ENCODE measurements around the gene PEPD.
"Not testable (repeated sequence)": the region's sequence is repeated elsewhere in the genome, so short reads cannot be mapped to it uniquely, and the experiment has no call there.

Gene PEPD

DNA sequence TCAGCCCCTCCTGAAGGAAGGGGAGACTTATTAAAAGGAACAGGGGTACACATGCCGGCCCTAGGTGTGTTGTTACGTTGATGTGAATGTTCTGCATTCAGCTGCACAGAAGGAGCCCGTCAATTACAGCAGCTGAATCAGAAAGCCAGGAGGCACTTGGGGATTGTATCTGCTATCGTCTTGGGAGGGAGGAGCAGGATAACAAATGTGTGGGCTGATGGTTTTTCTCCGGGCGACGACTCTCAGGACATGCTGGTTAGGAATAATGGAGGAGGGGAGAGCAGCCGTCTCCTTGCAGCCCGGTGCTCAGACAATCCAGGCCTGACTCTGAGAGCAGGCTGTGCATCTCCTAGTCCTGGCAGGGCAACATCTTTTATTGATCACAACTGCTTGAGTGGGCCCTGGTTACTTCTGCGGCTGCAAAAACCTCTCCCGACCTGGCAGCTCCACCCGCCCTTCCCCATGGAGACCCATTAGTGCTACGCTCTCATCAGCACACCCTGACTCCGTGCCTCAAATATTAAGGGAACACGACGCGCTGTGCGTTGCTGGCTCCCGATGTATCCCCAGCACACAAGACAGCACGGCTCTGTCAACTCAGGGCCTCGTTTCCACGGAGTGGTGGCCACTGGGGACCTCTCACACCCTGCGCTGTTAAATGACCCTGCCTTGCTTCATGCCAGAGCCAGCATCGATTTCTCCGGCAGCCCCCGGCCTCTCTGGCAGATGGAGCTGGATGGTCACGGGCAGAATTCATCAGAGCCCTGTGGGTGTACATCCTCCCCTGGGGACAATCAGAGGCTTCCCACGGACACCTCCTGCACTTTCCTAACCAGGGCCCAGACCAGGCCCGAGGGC lies 25.3 kb downstream of the PEPD start:
- no peak for DNase-seq

DNA sequence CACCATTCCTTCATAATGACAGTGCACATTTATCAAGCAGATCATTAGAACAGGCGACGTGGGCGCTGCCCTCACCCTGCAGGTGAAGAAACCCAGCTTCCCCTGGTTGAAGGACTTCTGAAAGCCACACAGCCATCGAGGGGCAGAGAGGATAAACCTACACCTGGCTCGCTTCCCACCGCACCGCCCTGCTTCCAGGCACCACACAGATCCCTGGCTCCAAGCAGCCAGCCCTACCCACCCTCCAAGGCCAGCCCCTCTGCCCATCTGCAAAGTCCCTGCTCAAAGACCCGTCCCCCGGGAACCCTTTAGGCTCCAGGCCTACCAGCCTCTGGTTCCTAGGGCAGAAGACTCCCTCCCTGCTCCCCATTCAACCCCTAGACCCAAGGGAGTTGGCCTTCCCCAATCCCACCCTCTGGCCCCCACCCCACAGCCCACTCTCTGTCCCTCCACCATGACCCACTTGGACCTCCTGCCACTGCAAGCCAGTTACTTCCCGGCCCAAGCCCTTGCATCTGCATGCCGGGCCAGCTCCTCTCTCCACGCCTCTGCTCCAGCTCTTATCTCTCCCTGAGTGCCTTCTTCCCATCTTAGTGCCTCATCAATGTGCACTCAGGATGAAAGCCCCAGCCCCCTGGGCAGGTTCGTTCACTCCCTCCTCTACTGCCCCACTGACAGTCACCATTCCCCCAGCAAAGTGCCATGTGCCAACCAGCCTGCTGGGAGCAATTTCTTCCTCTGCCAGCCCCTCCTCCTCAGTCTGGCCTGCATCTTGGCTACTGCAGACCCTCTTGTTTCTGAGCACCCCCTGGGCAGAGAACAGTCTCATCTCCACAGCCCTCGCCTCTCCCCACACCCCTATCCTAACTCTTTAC lies 28.0 kb downstream of the PEPD start:
- DNase-seq, result no peak

- no peak for DNase-seq
Observed at GRCh38 chr19:33492951-33493350, 28.6 kb downstream of the PEPD start.

DNA sequence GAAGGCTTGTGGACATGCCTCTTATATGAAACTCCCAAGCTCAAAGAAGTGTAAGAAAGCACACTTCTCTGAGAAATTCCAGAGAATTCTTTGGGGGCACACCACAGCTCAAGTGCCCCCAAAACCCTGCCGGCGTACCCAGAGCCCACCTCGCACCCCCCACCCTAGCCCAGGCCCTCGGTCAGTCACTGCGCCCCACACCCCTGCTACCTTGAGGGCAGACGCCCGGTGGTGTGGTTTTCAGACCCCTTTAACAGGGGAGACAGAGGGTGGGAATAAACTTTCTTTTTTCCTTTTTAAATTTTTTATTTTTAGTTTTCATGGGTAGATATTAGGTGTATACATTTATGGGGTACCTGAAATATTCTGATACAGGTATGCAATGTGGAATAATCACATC lies 29.5 kb downstream of the PEPD start:
- no peak for DNase-seq

DNA sequence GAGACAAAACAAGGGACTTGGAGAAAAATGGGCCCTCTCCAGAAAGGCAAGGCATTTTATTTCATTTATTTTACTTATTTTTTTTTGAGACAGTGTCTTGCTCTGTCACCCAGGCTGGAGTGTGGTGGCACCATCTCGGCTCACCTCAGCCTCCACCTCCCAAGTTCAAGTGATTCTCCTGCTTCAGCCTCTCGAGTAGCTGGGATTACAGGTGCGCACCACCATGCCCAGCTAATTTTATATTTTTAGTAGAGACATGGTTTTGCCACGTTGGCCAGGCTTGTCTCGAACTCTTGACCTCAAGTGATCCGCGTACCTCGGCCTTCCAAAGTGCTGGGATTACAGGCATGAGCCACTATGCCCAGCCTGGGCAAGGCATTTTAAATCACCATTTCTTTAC lies 31.0 kb downstream of the PEPD start:
- not testable (repeated sequence) for DNase-seq

GRCh38 chr19:33490041-33490451 lies 31.5 kb downstream of the PEPD start:
- DNase-seq, result no peak

DNA sequence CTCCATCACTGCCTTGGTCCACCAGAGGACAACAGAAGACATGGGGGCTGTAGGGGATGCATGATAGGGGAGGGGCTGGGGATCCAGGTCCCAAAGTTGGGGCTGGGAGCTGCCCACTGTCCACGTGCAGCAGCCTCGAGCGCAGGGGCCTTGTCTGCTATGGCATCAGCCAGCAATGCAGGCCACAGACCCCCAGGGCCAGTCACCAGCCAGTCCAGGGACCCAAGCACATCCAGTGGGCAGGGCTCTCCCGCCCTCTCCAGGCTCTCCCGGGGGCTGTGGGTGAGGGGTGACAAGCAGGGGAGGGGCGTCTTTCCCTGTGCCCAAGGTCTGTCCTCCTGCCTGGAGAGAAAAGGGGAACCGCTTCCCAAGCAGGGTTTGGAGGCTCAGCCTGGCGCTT lies 32.8 kb downstream of the PEPD start:
- no peak for DNase-seq

DNA sequence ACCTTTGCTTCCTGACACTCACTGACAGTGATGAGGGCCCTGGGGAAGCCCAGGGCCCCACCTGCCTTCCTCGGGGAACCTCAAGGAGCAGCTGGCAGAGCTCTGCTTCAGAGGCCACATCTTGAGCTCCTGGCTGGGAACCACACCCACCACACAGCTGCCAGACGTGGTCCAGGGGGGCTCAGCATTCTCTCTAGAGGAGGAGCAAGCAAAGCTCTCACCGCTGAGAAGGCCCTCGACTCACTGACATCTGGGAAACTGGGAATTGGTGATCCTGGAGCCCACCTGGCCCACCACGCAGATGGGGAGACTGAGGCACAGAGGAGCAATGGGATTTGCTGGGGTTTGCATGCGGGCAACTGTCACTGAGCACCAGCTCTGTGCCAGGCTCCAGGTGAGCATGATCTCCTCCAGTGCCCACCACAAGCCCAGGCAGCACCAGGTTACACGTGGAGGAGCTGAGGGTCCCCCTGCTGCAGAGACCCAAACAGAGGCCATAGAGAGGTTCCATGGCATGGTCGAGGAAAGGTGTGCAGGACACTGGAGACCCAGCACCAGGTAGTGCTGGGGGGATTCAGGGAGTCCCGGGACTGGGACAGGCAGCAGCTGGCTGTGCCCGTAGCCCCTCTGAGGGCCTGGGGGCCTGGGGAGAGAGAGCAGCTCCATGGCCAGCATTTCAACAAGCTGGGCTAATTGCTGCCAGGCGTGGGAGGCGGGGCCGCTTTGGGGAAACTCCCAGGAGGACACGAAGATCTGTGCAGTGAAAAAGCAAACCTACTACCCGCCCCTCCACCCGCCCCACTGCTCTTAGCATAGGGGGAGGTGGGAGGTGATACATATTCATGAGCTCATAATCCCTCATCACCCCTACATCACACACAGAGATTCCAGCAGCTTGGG lies 33.4 kb downstream of the PEPD start:
- no peak for DNase-seq

GRCh38 chr19:33486936-33487811 lies 34.4 kb downstream of the PEPD start:
- no peak for DNase-seq

DNA sequence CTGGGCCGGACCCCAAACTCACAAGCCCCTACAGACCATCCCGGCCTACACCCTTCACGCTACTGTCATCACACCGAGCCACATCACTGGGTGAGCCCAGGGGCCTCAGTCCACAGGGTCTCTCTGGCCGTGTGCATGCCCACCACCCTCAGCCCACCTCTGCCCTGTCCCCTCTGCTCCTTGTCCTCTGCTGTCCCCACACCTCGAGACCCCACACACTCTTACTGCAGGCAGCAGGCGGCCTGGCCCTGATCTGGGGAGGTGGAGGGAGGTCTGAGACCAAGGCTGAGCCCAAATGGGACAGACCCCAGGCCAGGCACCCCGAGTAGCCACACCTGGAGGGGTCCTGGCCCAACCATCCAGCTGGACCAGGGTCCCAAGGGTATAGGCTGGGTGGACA lies 35.2 kb downstream of the PEPD start:
- DNase-seq, result no peak

- no peak for DNase-seq
Observed at GRCh38 chr19:33484226-33484774, 37.3 kb downstream of the PEPD start.

DNA sequence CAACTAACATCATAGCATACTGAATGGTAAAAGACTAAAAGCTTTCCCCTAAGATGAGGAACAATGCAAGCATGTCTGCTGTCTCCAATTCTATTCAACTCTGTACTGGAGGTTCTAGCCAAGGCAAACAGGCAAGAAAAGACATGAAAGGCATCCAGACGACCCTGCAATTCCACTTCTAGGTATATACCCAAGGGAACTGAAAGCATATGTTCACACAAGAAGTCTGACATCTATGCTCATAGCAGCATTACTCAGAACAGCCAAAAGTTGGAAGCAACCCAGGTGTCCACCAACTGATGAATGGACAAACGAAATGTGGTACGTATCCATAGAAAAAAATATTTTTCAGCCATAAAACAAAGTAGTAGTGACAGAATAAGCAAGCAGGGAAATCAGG lies 39.1 kb downstream of the PEPD start:
- DNase-seq, result no peak

DNA sequence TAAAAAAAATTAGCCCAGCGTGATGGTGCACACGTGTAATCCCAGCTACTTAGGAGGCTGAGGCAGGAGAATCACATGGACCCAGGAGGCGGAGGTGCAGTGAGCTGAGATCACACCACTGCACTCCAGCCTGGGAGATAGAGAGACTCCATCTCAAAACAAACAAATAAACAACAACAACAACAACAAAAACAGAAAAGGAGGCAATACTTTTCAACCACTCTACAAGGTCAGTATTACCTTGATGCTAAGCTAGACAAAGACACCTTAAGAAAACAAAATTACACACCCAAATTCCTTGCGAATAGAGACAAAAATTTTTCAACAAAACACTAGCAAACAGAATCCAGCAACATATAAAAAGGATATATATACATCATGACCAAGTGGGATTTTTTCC lies 39.7 kb downstream of the PEPD start:
- no peak for DNase-seq

DNA sequence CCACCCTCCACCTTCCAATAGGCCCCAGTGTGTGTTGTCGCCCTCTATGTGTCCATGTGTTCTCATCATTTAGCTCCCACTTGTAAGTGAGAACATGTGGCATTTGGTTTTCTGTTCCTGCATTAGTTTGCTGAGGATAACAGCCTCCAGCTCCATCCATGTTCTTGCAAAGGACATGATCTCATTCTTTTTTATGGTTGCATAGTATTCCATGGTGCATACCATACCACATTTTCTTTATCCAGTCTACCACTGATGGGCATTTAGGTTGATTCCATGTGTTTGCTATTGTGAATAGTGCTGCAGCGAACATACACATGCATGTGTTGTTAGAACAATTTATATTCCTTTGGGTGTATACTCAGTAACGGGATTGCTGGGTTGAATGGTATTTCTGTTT lies 42.0 kb downstream of the PEPD start:
- DNase-seq, result not testable (repeated sequence)

DNA sequence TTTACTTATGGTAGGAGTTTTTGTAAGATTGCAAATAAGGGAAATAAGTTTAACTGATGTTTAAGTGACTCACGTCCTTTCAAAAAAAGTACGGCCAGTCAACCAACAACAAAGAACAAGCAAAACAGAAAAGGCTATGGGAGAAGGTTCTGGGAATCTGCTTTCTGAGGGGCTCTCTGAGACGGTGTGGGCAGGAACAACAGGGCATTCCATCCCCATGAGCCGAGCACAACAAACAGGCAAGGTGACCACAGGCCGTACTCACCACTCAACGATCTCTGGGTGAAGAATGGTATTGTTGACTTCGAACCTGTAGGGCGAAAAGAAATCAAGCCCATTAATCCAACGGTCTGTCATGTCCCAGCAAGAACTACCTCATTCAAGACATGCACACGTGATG lies 43.8 kb downstream of the PEPD start:
- DNase-seq, result no peak

DNA sequence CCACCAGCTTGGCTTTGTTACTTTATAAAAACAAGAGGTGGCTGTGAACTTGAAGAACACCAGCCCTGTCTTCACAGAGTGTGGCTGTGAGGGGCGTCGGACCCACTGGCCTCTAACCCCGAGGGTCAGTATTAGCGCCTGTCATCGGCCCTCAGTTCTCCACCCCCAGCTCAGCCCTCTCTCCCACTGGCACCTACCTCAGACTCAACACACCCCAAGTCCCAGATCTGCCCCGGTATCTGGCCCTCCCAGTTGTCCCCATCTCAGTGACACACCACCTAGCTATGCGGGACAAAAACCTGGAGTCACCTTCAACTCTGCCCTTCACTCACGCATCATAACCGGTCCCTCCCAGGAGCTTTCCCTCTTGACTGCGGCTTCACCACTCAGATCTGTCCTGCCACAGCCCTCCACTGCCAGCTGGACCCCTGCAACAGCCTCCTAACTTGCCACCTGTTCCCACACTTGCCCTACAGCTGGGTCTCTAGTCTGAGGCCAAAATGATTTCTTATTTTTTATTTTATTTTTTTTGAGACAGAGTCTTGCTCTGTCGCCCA lies 45.4 kb downstream of the PEPD start:
- no peak for DNase-seq

DNA sequence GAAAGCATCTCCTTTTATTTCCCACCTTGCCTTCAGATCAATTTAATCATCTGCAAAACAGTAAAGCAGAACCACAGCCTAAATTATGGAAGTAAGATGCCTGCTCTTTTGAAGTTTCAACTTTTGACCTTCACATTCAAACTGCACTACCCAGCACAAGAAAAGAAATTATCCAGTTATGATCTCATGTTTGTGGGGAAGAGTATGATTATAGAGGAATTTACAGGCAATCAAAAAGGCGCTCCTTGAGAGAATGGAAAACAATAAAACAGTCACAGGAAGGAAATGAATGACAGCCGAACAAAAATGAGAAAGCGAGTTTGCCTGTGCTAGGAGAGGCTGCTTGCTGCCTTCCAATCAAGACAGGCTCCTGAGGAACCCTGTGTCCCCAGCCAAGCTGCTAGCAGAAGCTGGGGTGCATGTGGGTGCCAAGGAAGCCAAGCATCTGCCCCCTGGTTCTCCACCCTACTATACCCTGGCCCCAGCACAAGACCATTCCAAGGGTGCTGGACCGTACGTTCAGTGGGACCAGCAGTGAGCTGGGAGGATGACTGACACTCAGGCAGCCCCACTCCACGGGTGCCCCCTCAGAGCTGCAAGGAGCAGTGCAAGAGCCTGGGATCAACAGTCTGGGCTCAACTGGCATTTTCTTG lies 47.8 kb downstream of the PEPD start:
- no peak for DNase-seq

DNA sequence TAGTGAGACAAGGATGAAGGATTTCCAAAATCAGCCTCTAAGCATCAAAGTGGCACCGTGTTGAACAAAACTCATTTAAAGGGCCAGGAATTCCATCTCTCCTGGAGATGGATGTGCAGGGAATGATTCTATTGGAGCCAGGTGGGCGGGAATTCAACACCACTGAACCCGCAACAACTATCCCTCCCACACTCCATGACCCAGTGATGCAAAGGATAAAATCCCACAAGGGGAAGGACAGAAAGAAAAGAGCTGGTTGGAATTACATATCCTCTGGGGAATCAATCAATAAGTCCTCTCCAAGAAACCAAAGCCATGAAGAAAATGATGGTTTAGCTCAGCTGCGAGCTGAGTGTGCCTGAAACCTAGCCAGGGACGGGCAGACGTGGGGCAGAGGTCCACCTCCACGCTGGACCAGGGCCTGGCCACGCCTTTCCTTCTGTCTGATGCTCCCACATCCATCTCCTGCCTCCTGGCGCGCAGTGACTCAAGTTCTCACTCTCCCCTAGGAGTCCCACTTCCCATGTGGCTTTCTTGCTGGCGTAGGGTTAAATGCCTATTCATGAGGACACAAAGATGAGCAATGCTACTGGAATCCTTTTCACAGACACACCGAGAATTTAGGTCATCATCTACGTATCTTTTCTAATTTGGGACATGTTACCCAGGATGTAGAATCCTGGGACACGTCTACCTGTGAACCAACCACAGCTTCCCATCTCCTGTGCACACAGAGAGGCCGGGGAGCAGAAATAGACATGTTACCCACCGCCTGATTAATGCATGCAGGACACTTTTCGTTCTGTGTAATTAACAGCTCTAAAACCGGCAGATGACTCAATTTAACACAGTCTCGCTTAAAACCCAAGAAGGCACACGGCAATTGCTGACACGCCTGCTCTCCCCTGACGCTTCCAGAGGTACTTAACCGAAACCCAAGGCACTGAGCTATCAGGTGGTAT lies 48.6 kb downstream of the PEPD start:
- DNase-seq, result no peak

GRCh38 chr19:33472226-33472625 lies 49.4 kb downstream of the PEPD start:
- DNase-seq, result no peak
